Mesenteric fat pad (tissue), 1 donor: ENCODE results near the gene LRP6. TPM values are rescaled to one million over a fixed set of nuclear protein-coding genes. Genes with fewer than 3 reads are reported as not detected.
A peak's percentile ranks its signal among the peaks of the same experiment; 100 is the strongest.
"Not testable (repeated sequence)": the region's sequence is repeated elsewhere in the genome, so short reads cannot be mapped to it uniquely, and the experiment has no call there.

ENCODE experiments used
- DNase-seq: peaks from one replicate; pipeline ENCODE4 v3.0.0-alpha.2; 2020; ENCODE audit warnings: low spot score
- total RNA-seq: library from RNA; stranded (reverse); fragmentation: NEBNext Ultra II Directional; extraction: Animal tissue kit (Norgen Biotek cat#: 25700); gene quantifications from one replicate; pipeline ENCODE4 v1.2.1, GENCODE V29; 2021
- donor health status: DM: yes; HTN: yes; CAD: no.

The LRP6 gene
- total RNA-seq, 1 donor from 2014 or later = 31.6 TPM

DNA sequence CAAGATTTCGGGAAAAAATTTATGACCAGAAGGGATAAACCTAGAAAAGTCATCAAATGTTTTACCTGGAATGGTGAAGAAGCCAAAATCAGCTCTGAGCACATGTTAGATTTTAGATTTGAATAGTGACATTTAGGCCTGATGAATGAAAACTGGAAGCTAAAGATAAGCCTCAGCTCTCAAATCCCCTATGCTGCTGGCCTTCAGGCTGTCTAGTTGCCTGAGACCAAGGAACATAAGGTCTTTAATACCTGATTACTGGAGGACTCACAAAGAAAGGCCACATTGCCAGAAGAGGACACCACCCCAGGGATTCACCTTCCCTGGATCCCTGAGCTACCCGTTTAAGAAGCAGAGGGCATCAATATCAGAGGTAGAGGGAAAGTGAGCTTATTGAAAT, 139.5 kb downstream of the LRP6 start:
- DNase-seq = no peak

DNA sequence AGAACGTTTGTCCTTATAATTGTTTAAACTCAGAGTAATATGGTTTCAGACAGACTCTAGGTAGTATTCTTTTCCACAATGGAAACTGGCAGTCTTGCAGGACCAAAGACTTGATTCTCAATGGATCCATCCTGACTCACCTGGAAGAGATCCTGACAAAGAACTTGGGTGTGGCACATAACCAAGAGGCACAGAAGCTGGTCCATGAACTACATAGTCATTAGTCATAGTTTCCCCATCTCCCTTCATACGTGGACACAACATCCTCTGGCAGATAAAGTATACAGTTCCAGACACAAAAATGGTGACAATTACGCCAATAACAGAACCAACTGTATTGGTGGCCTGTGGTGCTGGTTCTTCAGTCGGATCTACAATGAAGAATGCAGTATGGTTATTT, 140.3 kb downstream of the LRP6 start:
- DNase-seq = no peak

DNA sequence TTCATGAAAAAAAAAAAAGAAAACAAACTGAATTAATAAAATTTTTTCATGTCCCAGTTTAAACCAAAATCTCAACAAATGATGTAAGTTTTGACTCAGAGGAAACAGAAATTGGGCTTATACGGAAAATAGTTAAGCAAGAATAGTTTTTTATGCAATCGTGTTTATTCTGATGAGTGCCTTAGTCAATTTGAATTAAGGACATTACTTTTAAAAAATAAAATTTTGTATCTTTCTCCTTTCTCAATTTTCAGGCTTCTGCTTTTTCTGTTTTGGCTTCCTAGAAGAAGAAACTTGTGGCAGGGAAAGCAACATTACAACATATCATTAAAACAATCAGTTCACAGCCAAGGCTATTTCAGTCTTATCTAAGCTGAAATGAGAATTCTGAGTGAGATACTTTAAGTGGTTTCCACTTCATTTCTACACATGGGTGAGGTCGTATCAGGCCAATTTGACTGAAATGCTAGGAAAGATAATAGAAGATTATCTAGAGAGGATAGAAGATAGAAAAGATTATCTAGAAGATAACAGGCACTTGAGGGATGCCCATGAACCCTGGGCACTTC, 143.7 kb downstream of the LRP6 start:
- no peak for DNase-seq

DNA sequence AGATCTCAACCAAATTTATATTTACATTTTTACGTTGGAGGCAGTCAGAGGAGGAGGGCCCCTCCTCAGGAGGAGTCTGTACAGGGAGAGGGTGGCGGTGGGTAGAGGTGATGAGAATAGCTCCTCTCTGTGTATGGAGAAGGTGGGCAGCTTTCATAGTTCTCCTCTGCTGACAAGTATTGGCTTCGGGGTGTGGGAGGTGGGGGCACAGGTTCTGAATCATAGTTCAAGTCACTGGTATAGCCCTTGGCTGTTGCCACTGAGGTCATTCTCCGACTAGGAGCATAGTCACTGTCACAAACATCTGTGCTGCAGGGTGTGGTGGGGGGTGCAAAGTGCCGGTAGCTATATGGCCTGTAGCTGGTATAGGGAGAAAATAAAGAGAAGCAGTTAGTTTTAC, 145.8 kb downstream of the LRP6 start:
- DNase-seq = no peak

DNA sequence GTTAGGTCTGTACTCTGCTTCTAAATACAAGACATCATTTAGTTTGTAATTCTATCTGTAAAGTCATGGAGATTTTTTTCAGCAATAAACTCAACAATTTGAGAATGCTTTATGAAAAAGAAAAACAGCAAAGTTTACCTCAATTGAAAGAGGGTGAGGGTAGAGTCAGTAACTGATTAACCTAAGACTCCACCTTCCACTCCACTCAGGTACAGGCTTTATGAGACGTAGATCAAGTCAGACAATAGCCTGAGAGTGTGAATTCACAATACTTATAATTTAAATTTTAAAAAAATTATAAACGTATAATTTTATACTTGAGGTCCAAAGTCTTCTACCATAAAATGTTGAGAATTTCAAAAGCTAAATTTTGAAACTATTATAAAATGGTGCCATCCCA, 150.2 kb downstream of the LRP6 start:
- DNase-seq = no peak

DNA sequence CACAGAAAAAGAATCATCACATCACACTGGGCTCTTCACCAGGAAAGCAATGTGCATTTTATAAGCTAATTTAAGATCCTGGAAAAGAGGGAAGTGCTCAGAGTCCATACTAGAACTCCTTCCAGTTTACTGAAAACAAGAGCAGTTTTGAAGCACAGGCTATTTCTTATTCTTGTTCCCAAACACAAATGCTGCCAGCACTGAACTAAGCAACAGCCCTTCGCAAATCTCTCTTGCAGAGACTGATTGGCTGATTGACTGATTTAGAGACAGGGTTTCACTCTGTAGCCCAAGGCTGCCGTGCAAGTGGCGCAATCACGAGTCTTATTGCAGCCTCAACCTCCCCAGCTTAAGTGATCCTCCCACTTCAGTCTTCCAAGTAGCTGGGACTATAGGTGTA, 151.3 kb downstream of the LRP6 start:
- no peak for DNase-seq

DNA sequence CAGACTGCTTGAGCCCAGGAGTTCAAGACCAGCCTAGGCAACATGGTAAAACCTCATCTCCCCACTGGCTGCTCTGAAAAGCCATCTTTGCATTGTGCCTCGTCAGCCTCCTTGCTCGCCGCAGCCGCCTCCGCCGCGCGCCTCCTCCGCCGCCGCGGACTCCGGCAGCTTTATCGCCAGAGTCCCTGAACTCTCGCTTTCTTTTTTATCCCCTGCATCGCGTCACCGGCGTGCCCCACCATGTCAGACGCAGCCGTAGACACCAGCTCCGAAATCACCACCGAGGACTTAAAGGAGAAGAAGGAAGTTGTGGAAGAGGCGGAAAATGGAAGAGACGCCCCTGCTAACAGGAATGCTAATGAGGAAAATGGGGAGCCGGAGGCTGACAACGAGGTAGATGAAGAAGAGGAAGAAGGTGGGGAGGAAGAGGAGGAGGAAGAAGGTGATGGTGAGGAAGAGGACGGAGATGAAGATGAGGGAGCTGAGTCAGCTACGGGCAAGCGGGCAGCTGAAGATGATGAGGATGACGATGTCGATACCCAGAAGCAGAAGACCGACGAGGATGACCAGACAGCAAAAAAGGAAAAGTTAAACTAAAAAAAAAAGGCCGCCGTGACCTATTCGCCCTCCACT, 155.8 kb downstream of the LRP6 start:
- DNase-seq = not testable (repeated sequence)

DNA sequence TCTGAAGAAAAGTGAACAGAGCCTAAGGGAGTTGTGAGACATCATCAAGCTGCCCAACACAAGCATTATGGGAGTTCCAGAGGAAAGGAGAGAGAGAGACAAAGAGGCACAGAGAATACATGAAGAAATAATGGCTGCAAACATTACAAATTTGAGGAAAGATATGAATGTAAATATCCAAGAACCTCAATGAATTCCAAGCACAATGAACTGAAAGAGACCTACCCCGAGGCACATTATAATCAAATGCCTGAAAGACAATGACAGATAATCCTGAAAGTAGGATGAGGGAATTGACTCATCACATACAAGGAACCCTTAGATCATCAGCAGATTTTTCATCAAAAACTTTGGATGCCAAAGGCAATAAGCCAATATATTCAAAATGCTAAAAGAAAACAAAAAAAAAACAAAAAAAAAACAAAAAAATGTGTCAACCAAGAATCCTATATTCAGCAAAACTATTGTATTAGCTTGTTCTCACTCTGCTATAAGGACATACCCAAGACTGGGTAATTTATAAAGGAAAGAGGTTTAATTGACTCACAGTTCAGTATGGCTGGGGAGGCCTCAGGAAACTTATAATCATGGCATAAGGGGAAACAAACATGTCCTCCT, 158.3 kb downstream of the LRP6 start:
- no peak for DNase-seq

DNA sequence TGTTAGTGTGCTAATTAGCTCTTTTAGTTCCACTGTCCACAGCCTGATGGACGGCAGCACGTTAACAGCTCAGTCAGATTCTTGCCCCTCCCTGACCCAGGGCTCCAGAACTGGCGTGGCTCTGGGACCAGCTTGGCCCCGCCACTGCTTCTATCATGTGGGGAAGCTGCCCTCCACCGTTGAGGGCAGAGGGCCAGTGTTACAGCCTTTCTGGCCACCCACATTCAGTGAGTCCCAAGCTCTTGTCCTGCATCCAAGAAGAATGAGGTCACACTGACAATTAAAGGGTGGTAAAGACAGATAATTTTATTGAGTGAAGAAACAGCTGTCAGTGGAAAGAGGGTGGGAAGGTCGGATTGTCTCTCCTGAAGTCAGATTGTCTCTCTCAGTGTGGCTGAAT, 159.2 kb downstream of the LRP6 start:
- DNase-seq = no peak

DNA sequence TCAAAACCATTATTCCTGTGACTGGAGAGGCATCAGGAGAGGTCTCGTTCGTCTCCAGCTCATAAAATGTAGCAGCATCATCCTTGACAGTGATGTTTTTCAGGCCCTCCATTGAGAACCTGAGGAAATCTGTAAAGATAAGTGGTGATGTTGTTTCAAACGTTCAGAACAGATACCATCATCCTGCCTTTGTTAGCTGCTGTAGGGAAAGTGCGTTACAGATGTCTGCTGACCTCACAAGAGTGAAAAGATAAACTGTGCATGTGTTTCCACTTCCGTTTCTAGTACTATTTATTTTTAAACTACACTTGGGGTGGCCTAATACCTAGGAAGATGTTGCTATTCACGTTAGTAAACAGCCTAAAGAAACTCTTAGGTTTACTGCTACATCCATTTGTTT, 167.7 kb downstream of the LRP6 start:
- no peak for DNase-seq

DNA sequence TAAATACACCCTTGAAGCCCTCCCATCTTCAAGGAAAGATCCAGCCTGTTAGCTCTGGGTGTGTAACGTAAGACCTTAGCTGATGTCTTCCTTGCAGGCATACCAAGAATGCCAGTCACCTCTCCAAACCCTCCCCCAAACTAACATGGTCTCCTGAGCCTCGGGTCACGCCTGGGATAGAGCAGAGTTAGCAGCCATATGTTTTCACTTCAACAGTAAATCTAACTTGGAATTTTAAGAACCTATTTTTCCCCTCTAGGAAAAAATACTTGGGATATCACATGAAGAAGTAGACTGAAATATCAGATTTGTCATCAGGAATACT, 168.2 kb downstream of the LRP6 start:
- no peak for DNase-seq

DNA sequence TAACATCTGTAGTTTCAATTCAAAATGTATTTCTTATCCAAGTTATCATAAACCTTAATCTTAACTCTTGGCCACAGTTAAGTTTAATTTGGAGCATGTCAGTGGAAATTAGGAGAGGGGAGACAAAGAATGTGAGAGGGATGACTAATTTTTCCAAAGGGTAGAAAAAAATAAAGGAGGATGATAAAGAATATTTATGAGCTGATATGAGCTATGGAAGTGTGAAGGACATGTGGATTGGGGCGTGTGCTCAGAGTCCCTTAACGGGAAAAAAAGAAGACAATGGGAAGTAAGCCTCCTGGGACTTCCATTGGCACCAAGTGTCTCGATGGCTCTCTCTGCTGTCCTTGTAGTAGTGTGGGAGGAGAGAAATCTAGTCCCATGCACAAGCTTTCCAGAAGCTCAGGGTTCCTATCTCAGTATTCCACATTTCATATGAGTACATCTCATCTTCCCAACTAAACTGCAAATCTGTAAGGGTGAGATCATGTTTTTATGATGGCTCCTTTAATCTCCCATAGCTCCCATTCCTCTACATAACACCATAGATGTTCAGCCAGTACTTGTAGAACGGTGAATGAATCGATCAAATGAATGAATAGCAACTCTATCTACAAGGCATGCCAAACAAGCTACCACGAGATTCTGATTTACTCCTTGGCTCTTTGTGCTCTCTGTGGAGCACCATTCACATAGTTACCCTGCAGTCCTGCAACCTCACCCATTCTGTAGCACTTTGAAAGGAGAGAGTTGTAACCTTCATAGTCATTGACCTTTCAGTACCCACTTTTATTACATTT, 168.8 kb downstream of the LRP6 start:
- no peak for DNase-seq

DNA sequence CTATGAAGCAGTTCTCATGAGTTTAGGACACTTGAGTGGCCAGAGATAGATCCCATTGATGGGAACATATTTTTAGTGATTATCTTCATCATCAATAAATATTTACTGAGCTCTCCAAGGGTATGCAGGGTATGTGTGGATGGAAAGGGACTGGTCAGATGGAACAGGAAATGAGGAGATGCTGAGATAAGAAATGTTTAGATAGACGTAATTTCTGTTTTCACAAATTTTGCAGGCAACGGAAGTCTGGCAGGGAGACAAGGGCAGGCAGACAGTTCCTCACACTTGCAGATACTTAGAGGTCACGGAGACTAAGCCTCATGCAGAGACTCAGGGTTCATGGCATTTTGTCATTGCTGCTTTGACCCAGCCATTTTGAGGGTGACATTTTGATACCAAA, 171.8 kb downstream of the LRP6 start:
- DNase-seq = no peak

DNA sequence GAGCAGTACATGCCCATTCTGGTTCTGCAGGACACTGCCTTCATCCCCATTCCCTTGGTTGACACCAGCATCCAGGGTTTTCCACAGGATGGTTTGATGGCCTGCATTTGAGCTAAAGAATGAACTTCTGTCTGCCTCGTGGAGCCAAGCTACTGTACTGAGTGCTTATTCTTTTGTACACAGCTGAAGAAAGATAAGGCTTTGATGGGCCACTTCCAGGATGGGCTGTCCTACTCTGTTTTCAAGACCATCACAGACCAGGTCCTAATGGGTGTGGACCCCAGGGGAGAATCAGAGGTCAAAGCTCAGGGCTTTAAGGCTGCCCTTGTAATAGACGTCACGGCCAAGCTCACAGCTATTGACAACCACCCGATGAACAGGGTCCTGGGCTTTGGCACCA, 172.4 kb downstream of the LRP6 start:
- DNase-seq = no peak

DNA sequence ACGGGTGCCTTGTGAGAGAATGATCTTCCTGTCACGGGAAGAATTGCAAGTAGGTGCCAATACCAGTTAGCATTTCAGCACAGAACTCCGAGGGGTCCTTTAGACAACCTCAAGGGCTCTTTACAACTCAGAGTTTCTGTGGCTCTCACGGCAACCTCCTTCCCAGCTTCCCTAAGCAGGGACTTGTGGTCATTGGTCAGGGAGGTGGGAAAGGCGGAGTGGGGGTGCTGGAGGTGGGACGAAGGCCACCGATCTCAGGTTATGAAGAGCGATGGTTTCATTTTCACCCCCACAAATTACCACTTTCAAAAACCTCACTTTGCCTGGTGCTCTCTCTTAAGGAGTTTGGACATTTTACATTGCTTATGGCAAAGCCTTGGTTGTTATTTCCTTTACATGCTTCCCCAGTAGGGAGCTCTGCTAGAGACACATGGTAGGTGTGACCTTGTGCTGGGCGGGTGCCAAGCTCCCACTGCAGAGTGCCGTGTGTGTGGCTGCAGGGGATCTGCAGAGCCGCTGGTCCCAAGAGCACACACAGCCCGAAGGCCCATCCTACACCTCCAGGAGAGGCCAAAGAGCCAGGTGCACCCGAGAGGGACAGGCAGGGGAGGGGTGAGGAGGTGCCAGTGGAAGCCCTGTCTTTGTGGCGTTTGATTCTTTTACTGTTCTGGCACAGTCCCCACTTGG, 174.7 kb downstream of the LRP6 start:
- peak; percentile 64 for DNase-seq

DNA sequence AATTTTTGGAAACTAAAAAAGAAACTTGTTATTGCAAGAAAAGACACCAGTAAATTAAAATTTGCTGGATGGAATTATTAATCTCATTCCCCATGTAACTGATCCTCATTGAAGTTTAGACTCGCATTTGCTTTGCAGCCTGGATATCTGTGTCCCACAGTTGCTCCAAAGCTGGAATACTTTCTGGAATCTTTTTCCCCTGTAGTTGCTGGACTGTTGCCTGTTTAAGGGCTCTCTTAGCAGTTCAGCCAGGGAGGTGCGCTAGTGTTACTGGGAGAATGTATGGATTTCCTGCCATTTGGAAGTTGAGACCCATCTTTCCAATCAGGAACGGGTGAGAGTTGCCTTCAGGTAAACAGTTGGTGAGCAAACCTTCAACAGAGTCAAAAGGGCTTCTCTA, 175.8 kb downstream of the LRP6 start:
- no peak for DNase-seq

DNA sequence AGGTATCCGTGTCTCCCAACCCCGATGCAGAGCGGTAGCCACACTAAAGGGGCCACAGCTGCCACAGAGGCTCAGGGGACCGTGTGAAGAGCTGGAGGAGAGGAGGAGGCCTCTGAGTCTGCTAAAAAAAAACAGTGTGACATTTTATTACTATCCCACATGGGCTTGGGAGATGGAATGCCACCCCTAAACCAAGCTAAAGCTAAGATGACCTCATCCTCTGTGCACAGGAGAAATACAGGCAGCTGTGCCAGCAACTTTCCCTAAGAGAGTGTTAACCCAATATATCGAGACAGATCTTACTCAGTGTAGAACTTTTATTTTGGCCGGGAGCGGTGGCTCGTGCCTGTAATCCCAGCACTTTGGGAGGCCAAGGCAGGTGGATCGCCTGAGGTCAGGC, 178.1 kb downstream of the LRP6 start:
- no peak for DNase-seq

DNA sequence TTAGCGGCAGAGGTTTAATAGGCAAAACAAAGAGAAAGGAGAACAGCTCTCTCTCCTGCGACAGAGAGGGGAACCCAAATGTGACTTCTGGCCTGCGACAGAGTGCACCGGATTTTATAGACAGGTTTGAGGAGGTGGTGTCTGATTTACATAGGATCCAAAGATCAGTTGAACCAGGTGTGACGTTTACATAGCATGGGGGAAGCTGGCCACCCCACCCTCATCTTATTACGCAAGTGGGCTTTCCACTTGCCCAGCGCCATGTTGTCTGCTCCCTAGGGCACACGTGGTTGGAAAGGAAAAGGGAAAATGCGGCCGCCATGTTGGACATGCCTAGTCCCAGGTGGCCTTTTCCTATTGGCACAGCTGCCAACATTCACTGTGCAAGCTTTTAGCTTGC, 178.7 kb downstream of the LRP6 start:
- DNase-seq = no peak

DNA sequence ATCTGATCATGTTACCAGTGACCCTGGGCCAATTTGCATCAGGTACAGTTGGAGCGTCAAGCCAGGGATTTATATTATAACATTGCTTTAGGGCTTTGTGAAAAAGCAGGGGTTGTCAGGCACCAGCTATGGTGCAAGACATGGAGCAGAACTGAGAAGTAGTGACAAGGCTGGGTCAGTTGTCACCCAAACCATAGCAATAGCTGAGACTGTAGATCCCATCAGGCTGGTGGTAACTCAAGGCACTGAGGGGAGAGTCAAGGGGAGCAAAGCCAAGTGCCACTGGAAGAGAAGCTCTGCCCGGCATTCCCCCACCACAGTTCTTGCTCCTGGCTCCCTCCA, 179.2 kb downstream of the LRP6 start:
- peak; percentile 71 for DNase-seq

DNA sequence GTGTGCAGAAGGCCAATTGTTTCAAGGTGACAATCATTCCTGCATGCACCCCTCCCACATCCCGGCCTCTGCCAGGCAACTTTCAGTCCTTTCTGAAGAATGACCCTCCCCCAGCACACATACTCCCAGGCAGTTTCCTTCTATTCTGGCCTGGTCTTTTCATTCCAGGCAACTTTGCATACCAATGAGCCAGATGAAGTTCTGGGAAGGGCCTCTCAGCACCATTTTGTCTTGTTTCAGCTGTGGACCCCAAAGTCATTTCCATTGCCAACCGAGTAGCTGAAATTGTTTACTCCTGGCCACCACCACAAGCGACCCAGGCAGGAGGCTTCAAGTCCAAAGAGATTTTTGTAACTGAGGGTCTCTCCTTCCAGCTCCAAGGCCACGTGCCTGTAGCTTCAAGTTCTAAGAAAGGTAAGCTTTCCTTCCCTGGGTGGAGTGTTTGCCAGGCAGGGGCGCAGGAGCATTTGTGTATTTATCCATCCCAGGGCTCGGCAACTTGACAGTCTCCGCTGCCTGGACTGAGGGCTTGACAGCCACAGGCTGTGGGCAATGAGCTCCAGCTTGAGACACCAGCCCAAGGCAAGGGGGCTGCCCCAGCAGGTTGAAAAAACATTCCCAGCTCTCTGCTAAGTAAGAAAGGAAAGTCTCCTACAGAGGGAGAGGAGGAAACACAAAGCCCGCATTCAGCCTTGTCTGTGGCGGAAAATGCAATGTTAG, 179.7 kb downstream of the LRP6 start:
- DNase-seq = no peak

DNA sequence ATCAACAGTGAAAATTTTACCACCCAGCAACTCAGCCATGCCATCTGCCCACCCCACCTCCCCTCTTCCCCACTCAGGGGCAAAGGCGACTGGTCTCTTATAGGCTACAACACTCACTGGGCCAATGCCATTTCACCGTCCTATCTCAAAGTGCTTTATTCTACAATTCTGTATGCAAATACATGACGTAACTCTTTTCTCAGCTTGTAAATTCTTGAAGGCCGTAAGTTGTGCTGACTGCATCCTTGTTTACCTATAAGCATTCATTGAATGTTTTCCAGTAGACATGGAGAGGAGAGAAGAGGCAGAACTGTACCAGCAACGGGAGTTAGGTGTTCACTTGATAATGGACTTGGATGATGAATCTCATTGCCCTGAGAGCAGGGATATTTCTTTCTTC, 180.5 kb downstream of the LRP6 start:
- DNase-seq = no peak
